Ureter (tissue), 1 donor: ENCODE measurements around the gene ZGPAT. TPM values are rescaled to one million over a fixed set of nuclear protein-coding genes. Genes with fewer than 3 reads are reported as not detected.
"Not testable (repeated sequence)": the region's sequence is repeated elsewhere in the genome, so short reads cannot be mapped to it uniquely, and the experiment has no call there.

ENCODE experiments used
- DNase-seq: peaks from one replicate; pipeline ENCODE4 v3.0.0-alpha.2; 2020; ENCODE audit warnings: low spot score
- total RNA-seq: library from RNA; stranded (reverse); gene quantifications from one replicate; pipeline ENCODE4 v1.2.4, GENCODE V29; 2023
- donor health status: DM: yes; HTN: yes; CAD: no.

ZGPAT gene, protein sequence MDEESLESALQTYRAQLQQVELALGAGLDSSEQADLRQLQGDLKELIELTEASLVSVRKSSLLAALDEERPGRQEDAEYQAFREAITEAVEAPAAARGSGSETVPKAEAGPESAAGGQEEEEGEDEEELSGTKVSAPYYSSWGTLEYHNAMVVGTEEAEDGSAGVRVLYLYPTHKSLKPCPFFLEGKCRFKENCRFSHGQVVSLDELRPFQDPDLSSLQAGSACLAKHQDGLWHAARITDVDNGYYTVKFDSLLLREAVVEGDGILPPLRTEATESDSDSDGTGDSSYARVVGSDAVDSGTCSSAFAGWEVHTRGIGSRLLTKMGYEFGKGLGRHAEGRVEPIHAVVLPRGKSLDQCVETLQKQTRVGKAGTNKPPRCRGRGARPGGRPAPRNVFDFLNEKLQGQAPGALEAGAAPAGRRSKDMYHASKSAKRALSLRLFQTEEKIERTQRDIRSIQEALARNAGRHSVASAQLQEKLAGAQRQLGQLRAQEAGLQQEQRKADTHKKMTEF
- total RNA-seq, result 29.4 TPM

DNA sequence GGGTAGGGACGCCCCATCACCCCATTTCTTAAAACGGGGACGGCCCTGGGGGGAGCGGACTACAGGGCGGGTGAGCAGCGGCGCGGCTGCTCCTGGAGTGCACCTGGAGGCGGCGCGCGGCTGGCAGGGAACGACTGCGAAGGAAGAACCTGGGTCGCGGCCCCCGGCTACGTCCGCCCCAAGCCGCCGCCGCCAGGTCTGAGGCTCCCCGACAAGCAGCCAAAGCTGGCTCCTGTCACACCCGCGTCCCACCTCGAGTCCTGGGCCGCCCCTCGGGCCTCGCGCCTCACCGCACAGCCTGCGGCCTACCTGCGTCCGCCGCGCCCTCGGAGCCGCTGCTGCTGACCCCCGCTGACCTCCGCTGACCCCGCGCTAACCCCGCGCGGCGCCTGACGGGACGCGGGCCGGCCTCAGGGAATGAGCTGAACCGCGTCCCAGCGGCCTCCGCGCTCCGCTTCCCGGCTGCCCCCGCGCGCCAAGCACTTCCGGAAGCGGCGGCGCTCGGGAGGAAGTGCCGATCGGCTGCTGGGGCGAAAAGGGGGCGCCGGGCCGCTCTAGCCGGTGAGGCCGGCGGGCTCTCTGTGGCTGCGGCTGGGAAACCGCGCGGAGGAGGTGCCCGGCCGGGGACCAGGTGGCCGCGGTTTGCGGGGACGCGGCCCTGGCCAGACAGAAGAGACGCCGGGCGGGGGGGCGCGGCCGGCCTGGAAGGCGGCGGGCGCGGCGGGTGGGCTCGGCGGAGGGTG lies at the start of gene ZGPAT, which contains the start of gene ARFRP1:
TSS of gene ZGPAT (plus strand) at position 482 of the 743 bp plus-strand sequence. CDS start 542 bp downstream, outside the sequence.
TSS of gene ARFRP1 (minus strand) at position 419 of the 743 bp plus-strand sequence. CDS start 885 bp downstream, outside the sequence.
- peak; percentile 91 for DNase-seq

GRCh38 chr20:63658749-63659187 lies 49.1 kb upstream of the ZGPAT start:
- no peak for DNase-seq

DNA sequence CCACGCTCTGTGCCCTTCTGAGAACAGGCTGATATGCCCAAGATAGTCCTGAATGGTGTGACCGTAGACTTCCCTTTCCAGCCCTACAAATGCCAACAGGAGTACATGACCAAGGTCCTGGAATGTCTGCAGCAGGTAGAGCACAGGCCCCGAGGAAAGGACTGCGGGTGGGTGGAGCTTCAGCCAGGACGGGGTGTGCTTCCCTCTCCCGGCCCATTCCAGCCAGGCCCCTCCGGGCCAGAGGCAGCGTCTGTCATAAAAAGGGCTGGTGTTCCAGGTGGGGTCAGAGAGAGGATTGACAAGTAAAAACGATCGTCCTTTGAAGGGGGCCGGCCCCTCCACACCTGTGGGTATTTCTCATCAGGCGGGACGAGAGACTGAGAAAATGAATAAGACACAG lies 48.5 kb upstream of the ZGPAT start:
- no peak for DNase-seq

DNA sequence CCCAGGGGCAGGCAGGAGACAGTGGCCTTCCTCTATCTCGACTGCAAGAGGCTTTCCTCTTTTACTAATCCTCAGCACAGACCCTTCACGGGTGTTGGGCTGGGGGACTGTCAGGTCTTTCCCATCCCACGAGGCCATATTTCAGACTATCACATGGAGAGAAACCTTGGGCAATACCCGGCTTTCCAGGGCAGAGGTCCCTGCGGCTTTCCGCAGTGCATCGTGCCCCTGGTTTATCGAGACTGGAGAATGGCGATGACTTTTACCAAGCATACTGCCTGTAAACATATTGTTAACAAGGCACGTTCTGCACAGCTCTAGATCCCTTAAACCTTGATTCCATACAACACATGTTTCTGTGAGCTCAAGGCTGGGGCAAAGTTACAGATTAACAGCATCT lies 47.7 kb upstream of the ZGPAT start:
- not testable (repeated sequence) for DNase-seq

DNA sequence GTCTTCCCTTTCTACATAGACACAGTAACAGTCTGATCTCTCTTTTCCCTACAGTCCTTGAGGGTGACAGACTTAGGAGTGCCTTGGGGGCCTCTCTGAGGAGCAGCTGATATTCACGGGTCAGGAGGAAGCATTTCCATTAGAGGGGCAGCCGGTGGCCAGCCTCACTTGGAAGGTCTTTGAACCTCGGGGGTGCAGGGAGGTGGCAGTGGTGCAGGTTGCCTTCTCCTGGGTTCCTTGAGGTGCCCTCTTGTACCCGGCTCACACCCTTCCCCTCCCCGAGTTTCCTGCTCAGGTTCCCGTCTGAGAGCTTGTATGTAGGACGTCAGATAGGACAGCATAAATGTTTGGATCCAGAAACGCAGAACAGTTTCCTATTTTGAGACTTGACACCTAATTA lies 47.2 kb upstream of the ZGPAT start:
- no peak for DNase-seq

- DNase-seq, result no peak
Observed at GRCh38 chr20:63661108-63661507, 46.7 kb upstream of the ZGPAT start.

DNA sequence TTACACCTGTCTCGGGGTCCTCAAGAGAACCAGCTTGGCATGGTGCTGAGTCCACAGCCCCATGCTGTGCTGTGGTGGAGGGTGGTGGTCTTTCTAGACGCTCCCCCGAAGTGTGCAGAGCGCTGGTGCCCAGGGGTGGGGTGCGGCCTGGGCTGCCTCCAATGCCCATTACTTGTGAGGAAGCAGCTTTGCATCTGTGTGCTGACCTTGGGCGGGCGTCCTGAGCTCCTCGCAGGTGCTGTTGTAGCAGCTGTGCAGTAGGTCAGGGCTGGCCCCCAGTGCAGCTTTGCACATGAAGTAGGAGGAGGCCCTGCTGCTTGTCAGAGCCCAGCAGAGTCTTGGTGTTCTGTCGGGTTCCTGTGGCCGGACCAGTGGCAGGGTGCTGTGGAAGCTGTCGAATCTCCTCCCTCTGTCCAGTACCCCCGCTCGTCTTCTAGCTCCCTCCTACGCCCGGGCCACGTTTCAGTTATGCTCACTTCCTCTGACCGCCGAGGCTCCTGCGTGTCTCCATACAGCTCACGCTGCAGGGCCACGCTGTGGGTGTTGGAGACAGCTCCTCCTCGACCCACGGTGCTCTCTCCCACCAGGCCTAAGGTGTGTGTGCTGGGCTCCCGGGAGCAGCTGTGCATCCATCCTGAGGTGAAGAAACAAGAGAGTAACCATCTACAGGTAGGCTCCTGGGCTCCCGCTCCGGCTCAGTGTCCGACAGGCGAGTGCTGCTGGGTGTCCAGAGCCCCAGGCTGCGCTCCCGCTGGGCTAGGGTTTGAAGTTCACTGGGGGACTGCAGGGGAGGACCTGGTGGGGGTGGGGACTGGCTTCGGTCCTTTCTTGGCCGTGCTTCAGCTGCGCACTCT lies 45.7 kb upstream of the ZGPAT start:
- no peak for DNase-seq

DNA sequence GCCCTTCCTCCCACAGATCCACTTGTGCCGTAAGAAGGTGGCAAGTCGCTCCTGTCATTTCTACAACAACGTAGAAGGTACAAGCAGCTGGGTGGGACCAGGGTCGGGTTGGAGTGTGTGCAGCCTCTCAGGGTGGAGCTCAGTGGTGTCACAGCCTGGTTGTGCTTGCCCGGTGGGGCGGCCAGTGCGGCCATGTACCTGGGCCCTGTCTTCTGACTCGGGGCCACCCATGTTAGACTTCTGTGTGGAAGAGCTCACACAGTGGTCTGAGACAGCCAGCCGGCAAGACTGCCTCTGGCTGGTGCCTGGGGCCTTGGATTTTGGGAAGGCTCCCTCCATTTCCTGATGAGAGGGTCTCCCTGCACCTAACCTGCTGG lies 45.0 kb upstream of the ZGPAT start:
- DNase-seq, result no peak

DNA sequence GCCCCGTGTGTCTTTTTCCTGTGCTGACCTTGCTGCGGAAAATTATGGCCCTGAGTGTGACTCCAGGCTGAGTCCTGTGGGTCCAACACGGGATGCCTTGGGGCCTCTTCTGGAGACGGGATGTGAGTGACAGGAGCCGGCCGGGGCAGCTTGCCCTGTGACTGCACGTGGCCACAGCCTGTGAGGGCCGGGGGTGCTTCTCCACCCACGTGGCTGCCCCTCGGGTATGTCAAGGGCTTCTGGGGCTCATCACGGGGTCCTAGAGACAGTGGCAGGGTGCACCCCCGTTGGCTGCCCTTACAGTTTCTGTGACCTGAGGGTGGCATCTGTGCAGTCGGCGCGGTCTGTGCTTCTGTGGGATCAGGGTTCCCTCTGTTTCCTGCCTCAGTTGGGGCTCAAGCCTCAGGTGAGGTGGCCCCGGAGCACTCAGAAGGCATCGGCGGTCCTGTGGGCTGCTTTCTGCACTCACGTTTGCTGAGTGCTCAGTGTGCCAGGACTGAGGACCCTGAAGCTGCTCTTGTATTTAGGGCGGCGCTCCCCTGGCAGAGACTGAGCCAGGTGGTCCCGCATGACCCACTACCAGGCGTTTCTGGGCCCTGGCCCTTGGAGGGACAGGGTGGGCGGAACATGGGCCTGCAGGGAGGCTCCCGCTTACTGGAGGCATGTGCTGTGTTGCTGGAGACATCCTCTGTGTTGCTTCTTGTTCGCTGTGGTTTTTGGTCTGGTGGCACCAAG lies 44.3 kb upstream of the ZGPAT start:
- DNase-seq, result no peak

GRCh38 chr20:63664143-63664851 lies 43.5 kb upstream of the ZGPAT start:
- DNase-seq, result no peak

DNA sequence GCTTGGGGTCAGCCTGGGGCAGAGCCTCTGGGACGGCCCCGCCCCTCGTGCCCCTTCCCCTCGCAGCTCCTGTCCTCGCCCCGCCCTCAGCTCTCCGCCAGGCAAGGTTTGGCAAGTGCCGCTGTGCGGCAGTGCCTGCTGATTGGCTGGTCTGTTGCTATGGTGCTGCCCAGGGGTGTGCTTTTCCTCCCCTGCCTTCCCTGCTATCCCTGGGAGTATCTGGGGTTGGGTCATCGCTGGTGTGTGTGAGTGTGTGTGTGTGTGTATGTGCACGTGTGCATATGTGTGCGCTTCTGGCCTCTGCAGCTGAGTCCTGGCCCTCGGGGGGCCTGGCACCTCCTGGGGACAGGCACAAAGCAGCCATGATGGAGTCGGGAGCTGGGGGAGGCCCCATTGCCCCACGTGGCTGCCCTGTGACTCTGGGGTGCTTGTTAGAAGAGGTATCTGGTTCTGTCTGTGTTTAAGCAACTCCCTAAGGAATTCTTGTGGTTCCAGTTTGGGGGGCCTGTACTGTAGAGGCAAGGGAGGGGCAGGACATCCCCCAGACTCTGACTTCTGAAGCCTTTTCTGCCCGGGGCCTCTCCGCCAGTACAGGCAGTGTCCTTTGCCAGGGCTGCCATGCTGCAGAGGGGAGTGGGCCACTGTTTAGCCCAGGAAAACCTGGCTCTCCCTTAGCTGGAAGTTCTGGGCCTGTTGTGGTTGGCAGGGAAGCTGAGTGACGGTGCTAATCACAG lies 42.8 kb upstream of the ZGPAT start:
- no peak for DNase-seq

- no peak for DNase-seq
Observed at GRCh38 chr20:63665708-63666107, 42.1 kb upstream of the ZGPAT start.

GRCh38 chr20:63667858-63668257 lies 40.0 kb upstream of the ZGPAT start:
- no peak for DNase-seq

DNA sequence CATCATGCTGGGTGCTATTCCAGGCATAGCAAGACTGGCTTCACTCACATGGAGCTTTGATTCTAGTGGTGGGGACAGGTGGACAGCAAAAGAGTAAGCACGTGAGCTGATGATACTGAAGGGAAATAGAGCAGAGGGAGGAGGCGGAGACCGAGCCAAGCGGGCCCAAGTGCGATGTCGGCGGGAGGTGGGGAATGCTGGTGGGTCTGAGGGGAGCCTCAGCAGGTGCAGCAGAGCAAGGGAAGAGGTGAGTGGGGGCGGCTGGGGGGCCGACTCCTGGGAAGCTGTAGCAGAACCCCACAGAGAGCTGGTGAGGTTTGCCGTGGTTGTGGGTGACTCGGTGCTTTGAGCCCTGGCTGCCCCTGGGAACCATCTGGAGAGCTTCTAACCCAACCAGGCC lies 39.5 kb upstream of the ZGPAT start:
- DNase-seq, result no peak

DNA sequence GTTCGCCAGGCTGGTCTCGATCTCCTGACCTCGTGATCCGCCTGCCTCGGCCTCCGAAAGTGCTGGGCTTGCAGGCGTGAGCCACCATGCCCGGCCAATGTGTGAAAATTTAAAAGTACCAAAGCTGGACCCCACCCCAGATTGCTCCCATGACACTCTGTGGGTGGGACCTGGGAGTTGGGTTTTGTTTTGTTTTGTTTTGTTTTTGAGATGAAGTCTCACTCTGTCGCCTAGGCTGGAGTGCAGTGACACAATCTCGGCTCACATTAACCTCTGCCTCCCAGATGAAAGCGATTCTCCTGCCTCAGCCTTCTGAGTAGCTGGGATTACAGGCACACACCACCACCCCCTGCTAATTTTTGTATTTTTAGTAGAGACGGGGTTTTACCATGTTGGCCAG lies 36.1 kb upstream of the ZGPAT start:
- not testable (repeated sequence) for DNase-seq

- DNase-seq, result no peak
Observed at GRCh38 chr20:63672666-63673065, 35.2 kb upstream of the ZGPAT start.

DNA sequence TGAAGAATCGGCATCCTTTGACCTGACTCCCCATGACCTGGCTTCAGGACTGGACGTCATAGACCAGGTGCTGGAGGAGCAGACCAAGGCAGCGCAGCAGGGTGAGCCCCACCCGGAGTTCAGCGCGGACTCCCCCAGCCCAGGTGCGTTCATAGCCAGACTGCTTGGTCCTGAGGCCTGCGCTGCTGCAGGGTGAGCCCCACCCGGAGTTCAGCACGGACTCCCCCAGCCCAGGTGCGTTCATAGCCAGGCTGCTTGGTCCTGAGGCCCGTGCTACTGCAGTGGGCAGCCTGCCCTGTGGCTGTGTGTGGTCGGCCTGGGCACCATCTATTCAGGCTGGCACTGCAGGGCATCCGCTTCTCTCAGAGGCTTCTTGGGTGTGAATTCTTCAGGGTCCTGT lies 33.9 kb upstream of the ZGPAT start:
- DNase-seq, result no peak

- DNase-seq, result no peak
Observed at GRCh38 chr20:63675681-63676368, 32.0 kb upstream of the ZGPAT start.

GRCh38 chr20:63678071-63678470 lies 29.8 kb upstream of the ZGPAT start:
- no peak for DNase-seq
